Occipital lobe (tissue), 3 donors: Measurements from ENCODE around the gene ANKRD49. TPM values are rescaled to one million over a fixed set of nuclear protein-coding genes. Genes with fewer than 3 reads are reported as not detected.
A peak's percentile ranks its signal among the peaks of the same experiment; 100 is the strongest.

Source experiments
- DNase-seq: peaks from one replicate; lab custom pipeline; 2025; lab: John Stamatoyannopoulos, UW
- small RNA-seq: library from RNA; depleted of rRNA; stranded (forward); fragments of <200 nt; gene quantifications from one replicate; pipeline ENCODE3, GENCODE V24; 2014
- total RNA-seq: library from RNA; depleted of rRNA; stranded (reverse); fragments of >200 nt; gene quantifications from one replicate; pipeline ENCODE4 v1.2.3, GENCODE V29; 2014

ANKRD49 gene
- total RNA-seq, 1 donor from 2014 or later: 21.8 TPM

GRCh38 chr11:94543695-94544645 is 50.2 kb downstream of the ANKRD49 start, which contains the start of gene FUT4:
TSS of gene FUT4 (plus strand) at chr11:94543921. CDS start at chr11:94544134, 213 bp downstream.
- DNase-seq: peak; percentile 76

DNA sequence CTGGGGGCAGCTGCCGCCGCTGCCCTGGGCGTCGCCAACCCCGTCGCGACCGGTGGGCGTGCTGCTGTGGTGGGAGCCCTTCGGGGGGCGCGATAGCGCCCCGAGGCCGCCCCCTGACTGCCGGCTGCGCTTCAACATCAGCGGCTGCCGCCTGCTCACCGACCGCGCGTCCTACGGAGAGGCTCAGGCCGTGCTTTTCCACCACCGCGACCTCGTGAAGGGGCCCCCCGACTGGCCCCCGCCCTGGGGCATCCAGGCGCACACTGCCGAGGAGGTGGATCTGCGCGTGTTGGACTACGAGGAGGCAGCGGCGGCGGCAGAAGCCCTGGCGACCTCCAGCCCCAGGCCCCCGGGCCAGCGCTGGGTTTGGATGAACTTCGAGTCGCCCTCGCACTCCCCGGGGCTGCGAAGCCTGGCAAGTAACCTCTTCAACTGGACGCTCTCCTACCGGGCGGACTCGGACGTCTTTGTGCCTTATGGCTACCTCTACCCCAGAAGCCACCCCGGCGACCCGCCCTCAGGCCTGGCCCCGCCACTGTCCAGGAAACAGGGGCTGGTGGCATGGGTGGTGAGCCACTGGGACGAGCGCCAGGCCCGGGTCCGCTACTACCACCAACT is 51.0 kb downstream of the ANKRD49 start:
- DNase-seq: no peak

- no peak for DNase-seq
Measured at GRCh38 chr11:94545264-94546161, 51.7 kb downstream of the ANKRD49 start.

DNA sequence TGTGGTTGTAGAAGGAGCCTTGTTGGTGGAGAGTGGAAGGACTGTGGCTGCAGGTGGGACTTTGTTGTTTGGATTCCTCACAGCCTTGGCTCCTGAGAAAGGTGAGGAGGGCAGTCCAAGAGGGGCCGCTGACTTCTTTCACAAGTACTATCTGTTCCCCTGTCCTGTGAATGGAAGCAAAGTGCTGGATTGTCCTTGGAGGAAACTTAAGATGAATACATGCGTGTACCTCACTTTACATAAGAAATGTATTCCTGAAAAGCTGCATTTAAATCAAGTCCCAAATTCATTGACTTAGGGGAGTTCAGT is 52.3 kb downstream of the ANKRD49 start:
- no peak for DNase-seq

GRCh38 chr11:94546886-94547285 is 53.1 kb downstream of the ANKRD49 start:
- DNase-seq: no peak

DNA sequence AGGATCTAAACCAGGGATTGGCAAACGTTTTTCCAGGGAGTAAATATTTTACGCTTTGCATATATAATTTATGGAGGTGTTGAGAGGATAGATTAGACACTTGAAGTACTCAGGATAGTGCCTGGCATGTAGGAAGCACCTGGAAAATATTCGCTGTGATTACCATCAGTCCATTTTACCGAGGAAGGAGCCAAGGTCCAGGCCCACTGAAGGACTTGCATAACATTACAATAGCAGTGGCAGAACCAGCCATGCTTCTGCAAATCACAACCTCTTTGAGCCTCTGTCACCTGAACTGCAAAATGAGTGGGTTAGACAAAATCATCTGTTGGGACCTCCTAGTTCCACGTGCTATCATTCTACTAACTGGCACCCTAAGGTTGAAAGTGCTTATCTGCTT is 55.4 kb downstream of the ANKRD49 start:
- DNase-seq: no peak

Small RNAs within 50 kb of the gene (small RNA-seq; reads per million reads assigned to genes)
- 0.15 reads per million for gene MIR548L

Other genes starting within 250 kb of the ANKRD49 start
- not detected for gene IZUMO1R, start 189.4 kb upstream of the ANKRD49 start, total RNA-seq
- gene GPR83, start 92.6 kb upstream of the ANKRD49 start, total RNA-seq: 1.6 TPM
- 17.6 TPM for gene MRE11, start 140 bp upstream of the ANKRD49 start, total RNA-seq
- not detected for gene C11orf97, start 18.5 kb downstream of the ANKRD49 start, total RNA-seq
- gene FUT4, start 49.9 kb downstream of the ANKRD49 start, total RNA-seq: 9.2 TPM
- gene PIWIL4, start 73.4 kb downstream of the ANKRD49 start, total RNA-seq: 5.8 TPM